HG03520 (cell line): ENCODE measurements around the gene TMEM106B.

ENCODE experiments used
- ATAC-seq: cut with Tn5 transposase; IDR thresholded peaks from one replicate; pipeline ENCODE4 v1.9.1; 2021; ENCODE audit warnings: mild to moderate bottlenecking, moderate library complexity; ENCODE audit not compliant: unreplicated experiment

Gene TMEM106B

GRCh38 chr7:12226756-12227155 is 15.7 kb downstream of the TMEM106B start:
- no peak for ATAC-seq

DNA sequence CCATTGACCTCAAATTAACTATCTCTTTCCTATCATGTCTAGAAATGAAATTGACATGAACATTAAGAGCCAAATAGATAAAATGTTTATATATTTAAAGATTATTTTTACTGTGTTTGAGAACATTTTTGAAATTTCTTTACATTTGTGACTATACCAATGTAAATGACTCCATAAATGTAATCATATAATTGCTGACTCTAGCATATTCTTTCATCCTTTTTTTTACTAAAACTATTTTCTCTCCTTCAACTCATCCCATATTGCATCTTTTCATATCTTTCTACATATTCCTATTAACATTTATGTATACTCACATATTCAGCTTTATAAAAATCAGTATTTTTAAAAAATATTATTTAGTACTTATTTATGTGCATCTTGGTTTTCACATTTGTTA is 16.9 kb downstream of the TMEM106B start:
- no peak for ATAC-seq

DNA sequence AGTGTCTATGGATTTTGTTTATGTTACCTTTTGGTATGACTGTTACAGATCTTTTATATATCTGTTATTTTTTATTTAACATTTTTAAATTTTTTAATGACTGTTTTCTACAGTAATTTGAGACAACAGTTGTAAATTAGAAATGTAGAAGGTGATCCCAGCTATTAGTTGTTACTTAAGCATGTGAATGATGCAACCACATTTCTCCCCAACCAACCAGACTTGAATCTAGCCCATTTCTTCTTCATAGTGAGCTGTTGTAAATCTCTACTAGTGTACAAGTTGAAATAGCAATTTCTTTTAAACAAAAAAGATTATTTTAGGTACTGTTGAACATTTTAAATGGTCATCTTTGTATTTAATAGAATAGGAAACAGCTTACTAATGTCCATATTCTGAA is 18.0 kb downstream of the TMEM106B start:
- ATAC-seq: no peak

DNA sequence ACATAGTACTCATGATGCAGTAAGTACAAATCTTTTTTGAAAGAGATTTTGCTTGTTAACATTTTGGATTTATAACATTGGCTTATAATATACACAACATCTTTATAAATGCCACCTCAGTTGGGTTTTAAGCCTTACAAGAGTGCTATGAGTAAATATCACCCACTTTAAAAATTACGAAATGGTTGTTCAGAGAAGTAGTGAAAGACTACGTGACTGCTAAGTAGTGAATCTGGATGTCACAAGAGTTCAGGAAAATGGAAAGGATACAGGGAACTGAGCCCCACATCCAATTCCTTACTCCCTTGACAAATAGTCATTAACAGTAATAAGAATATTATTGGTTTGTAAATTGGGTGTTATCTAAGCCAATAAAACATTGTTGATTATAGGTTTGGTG is 20.0 kb downstream of the TMEM106B start:
- ATAC-seq: no peak

GRCh38 chr7:12233175-12233574 is 22.1 kb downstream of the TMEM106B start:
- ATAC-seq: no peak

DNA sequence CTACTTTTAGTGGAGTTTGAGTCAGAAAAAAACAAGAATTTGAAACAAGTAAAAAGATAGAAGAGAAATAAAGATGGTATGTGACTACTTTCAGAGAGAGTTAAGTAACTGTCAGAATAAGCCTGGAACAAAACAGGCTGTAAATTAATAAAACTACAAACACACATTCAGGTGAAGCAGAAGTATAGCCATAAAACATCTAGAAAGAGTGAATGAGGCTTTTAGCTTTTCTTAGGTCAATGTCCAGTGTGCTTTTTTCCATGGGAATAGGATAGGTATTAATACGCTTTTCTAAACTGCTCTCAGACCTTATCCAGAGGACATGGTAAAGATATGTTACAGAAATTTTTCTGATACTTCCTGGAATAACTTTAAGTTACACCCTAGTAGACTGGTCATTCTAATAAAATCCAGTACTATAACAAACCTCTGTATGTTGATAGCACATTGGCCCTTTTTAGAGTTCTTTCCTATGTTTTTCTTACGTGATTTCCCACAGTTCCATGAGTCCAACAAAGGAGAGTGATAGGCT is 23.3 kb downstream of the TMEM106B start:
- ATAC-seq: no peak

DNA sequence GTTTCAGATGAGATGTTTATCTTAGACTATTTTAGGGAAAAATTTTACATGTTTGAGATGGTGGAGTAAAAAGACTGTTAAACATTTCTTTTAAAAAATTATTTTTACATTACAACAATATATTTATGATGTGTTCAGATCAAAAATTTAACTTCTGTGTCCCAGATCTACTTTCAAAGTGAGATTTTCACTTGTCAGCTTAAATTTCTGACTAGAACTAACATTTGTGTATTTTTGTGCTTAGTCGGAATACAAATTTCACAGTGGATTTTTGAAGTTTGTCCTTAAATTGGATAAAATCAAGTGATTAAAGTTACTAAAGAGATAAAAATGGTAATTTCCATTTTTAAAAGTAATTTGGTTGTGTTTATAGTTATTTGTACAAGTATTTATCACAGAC is 24.9 kb downstream of the TMEM106B start:
- ATAC-seq: no peak

- no peak for ATAC-seq
Measured at GRCh38 chr7:12237007-12237406, 25.9 kb downstream of the TMEM106B start.

DNA sequence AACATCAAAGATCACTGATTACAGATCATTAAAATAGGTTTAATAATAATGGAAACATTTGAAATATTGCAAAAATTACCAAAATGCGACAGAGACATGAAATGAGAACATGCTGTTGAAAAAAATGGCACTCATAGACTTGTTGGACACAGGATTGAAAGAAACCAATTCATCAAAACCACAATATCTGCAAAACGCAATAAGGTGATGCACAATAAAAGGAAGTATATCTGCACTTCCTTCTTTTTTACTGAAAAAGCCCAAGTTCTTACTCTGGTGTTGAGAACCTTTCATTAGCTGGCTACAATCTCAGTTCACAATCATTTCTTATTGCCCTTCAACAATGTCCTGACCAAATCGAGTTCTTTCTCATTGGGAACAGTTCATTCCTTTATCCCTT is 28.7 kb downstream of the TMEM106B start:
- no peak for ATAC-seq

- no peak for ATAC-seq
Measured at GRCh38 chr7:12244129-12244528, 33.0 kb downstream of the TMEM106B start.

DNA sequence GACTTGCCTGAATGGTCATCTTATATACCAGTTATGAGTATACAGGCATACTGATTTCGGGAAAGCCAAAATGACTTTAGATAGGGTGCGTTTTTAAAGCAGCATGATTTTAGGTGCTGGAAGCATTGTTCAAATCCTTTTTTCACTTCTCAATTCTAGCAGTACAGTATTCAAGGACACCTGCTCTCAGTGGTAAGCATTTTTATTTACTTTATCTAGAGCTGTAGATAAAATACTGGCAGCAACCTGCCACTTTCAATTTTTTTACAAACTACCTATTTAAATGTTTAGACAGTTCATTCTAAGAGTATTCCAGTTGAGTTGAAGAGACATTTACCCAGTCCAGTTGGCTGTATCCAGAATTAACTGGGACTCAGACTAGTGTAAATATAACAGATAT is 33.6 kb downstream of the TMEM106B start:
- no peak for ATAC-seq

- no peak for ATAC-seq
Measured at GRCh38 chr7:12249706-12250105, 38.6 kb downstream of the TMEM106B start.

DNA sequence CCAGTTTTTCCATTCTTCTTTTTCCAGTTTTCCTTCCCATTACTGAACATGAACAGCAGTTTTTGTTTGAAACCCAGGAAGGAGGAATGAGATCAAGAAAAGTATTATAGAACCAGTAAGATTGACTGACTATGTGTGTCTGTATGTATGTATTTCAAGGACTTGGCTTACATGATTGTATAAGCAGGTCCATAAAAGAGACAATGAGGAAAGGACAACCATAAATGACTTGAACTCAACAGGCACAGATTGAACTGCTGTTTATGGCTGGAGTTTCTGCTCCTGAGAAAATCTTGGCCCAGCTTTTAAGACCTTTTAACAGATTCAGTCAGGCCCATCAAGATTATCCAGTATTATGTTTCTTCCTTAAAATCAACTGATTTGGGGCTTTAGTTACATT is 39.1 kb downstream of the TMEM106B start:
- no peak for ATAC-seq

DNA sequence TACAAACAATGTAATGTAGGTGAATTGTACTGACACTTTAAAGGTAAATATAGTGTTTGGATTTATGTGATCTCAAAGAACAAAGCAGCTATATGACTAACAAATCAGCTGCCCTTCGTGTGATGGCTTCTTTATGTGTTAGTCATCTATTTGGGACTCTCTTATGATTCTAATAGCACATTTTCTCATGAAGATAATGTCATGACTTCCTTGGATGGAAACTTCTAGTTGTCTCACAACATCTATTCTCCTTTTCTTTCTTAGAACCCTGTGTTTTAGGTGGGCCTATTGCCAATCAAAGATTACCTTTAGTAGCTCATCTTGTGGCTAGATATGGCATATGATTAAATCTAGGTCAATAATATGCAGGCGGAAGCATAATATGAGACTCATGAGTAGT is 45.0 kb downstream of the TMEM106B start:
- no peak for ATAC-seq

GRCh38 chr7:12257582-12257981 is 46.5 kb downstream of the TMEM106B start:
- ATAC-seq: peak; percentile 100

DNA sequence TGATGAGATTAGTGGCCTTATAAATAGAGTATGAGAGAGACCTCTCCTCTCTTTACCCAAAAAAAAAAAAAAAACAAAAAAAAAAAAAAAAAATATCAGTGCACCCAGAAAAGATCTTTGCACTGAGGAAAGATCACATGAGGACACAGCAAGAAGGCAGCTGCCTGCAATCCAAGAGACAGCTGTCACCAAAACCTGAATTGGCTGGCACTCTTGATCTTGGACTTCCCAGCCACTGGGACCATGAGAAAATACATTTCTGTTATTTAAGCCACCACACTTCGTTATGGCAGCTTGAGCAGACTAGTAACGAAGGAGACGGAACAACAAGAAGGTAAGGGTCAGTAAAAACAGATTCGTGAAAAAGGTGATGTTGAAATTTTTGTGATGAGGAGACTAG is 47.0 kb downstream of the TMEM106B start:
- ATAC-seq: no peak

GRCh38 chr7:12267542-12267941 is 56.4 kb downstream of the TMEM106B start:
- ATAC-seq: no peak

GRCh38 chr7:12269100-12269895 is 58.2 kb downstream of the TMEM106B start:
- ATAC-seq: no peak

DNA sequence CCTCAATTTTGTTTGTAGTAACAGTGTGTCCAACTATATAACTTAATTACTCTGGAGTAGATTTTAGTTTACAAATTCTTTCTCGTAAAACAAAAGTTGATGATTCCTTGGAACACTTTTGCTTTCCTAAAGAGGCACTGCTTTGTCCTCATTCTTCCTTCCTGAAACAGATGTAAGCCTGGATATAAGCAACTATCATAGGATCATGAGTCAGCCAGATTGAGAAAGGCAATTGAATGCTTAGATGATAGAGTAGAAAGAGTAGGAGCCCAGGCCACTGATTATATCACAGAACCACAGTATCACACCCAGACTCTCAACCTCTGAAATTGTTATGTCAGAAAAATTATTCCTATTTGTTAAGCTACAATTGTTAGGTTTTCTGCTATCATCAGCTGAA is 69.9 kb downstream of the TMEM106B start:
- ATAC-seq: no peak

DNA sequence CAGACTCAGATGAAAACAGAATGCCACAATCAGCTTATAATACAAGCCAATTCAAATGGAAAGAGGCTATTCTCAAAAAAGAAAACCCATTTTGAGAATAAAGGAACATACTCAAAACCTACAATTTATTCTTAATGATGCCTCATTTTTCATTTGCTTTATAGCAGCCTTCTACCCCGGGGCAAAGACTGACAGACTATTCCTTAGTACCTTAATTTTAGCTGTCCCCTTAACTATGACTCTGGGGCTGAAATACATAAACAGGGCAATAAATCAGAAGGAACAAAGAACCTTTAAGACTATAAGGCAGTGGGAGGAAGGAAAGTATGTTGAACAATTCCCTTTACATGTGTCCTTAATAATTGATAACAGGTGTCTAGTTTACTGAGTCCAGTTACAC is 76.8 kb downstream of the TMEM106B start:
- no peak for ATAC-seq

DNA sequence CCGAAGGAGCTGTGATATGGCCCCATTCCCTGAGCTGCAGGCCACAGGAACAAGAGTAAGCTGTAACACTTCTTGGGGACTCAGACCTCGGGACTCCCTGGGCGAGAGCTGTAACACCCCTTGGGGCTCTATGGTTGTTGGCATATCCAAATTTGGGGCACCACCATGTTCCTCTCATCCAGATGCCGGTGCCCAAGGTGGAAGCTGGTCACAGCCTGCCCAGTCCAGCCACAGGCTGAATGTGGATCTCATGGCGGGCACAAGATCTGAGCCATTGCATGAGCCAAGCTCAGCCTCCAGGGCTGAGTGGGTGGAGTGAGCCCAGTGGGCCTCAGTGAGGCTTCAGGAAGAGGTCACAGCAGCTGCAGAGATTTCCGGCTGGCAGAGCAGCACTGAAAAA is 78.9 kb downstream of the TMEM106B start:
- ATAC-seq: no peak

- ATAC-seq: no peak
Measured at GRCh38 chr7:12290761-12291160, 79.7 kb downstream of the TMEM106B start.

DNA sequence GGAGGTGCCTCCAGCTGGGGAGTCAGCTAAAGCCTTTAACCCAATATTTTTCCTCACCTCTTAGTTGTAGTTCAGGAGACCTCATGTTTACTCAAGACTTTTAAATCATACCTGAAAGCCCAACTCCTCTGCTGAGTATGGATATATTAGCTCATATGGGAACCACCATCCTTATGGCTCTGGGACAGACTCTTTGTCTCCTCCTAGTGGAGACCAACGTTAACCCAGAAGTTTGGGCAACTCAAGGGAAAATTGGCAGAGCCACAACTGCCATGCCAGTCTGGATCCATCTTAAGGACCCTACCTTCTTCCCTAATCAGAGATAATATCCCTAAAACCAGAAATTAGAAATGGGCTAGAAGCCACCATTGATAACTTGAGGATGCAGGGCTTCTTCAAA is 80.8 kb downstream of the TMEM106B start:
- no peak for ATAC-seq
